Measurements from ENCODE around the gene SOD1.

DNA sequence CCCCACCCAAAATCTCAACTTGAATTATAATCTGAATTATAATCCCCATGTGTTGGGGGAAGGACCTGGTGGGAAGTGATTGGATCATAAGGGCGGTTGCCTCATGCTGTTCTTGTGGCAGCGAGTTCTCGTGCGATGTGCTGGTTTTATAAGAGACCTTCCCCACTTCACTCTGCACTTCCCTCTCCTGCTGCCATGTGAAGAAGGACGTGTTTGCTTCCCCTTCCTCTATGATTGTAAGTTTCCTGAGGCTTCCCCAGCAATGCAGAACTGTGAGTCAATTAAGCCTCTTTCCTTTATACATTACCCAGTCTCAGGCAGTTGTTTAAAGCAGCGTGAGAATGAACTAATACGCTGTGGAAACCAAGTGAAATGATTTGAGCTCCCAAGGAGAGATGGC lies 48.0 kb upstream of the SOD1 start:
- TF ChIP-seq, protein P1, sequence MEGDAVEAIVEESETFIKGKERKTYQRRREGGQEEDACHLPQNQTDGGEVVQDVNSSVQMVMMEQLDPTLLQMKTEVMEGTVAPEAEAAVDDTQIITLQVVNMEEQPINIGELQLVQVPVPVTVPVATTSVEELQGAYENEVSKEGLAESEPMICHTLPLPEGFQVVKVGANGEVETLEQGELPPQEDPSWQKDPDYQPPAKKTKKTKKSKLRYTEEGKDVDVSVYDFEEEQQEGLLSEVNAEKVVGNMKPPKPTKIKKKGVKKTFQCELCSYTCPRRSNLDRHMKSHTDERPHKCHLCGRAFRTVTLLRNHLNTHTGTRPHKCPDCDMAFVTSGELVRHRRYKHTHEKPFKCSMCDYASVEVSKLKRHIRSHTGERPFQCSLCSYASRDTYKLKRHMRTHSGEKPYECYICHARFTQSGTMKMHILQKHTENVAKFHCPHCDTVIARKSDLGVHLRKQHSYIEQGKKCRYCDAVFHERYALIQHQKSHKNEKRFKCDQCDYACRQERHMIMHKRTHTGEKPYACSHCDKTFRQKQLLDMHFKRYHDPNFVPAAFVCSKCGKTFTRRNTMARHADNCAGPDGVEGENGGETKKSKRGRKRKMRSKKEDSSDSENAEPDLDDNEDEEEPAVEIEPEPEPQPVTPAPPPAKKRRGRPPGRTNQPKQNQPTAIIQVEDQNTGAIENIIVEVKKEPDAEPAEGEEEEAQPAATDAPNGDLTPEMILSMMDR (conservative IDR thresholded peaks at IDR 0.05): no peak
- no peak for TF ChIP-seq EZH2 (IDR thresholded peaks at IDR 0.05; ENCODE audit: low read depth)
